NCI-H2171 treated with DMSO at 0.1 percent for 48 hours (cell line): ENCODE measurements around the gene KPNA3.
A peak's percentile ranks its signal among the peaks of the same experiment; 100 is the strongest.
"Not testable (repeated sequence)": the region's sequence is repeated elsewhere in the genome, so short reads cannot be mapped to it uniquely, and the experiment has no call there.

ENCODE experiments used
- DNase-seq: peaks from one replicate; lab custom pipeline; 2025; lab: John Stamatoyannopoulos, UW

KPNA3 gene, protein sequence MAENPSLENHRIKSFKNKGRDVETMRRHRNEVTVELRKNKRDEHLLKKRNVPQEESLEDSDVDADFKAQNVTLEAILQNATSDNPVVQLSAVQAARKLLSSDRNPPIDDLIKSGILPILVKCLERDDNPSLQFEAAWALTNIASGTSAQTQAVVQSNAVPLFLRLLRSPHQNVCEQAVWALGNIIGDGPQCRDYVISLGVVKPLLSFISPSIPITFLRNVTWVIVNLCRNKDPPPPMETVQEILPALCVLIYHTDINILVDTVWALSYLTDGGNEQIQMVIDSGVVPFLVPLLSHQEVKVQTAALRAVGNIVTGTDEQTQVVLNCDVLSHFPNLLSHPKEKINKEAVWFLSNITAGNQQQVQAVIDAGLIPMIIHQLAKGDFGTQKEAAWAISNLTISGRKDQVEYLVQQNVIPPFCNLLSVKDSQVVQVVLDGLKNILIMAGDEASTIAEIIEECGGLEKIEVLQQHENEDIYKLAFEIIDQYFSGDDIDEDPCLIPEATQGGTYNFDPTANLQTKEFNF

DNA sequence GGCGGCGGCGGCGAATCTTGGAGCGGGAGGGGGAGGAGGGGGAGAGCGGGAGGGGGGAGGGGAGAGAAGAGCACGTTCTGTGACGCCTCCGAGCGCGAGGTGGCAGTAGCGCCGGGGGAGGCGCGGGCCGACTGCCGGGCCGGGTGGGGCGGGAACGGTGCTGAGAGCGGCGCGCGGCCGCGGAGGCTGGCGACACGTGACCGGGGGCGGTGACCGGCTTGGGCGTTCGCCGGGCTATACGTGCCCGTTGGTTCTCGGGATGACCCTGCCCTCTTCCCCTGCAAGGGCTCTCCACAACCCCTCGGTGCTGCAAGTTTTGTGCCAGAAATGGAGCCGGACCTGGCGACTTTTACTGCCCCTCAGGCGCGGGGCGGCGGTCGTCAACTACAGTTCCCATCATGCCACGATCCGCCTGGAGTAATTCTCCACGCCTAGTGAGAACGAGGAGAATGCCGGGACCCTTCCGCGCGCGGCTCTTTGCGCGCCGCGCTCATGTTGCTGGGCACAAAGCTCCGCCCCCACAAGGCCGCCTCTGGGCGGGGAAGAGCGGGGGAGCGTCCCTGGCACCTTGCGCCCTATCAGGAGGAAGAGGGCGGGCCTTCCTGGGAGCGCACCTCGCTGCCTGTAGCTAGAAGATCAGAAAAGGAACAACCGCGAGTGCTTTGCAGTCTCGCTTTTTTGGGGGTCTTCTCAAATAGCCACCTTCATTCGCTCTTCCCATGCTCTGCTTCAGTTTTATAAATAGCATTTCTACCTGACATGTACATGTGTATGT, at the start of gene KPNA3:
TSS of gene KPNA3 (minus strand) at position 133 of the 775 bp plus-strand sequence. CDS start 176 bp downstream, outside the sequence.
- peak; percentile 97 for DNase-seq

- DNase-seq: no peak
Measured at GRCh38 chr13:49841964-49842363, 49.5 kb upstream of the KPNA3 start.

DNA sequence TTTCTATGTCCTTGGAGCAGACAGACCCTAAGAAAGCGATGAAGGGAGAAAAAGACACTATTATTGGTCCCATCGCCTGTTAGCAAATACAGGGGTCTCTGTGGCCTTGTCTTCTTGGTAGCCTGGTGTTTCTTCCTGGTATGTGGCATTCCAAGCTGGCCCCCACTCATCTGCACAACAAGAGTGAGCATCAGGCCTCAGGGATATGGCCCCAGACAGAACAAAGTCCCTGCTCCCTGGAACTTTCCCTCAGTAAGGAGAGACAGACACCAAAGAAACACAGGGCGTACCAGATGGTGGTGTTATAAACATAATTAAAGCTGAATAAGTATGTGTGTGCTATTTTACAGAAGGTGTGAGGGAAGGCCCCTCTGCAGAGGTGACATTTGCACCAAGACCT, 48.2 kb upstream of the KPNA3 start:
- peak; percentile 58 for DNase-seq

DNA sequence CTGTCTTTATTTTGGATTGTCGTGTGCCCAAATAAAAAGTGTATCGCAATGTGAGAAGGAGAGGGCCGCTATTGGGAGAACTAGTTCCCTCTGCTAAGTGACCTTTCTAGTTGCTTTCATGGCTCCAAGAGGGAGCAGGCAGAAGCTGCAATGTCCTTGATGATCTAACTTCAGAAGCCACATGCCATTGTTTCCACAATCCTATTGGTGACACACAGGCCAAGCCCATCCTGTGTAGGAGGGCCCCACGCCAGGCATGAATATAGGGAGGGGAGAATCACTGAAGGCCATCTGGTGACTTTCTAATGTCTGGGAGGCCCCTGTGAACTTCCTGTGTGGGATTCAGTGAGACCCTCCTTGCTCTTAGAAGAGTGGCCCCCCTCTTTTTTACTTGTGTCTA, 47.8 kb upstream of the KPNA3 start:
- DNase-seq: peak; percentile 37

DNA sequence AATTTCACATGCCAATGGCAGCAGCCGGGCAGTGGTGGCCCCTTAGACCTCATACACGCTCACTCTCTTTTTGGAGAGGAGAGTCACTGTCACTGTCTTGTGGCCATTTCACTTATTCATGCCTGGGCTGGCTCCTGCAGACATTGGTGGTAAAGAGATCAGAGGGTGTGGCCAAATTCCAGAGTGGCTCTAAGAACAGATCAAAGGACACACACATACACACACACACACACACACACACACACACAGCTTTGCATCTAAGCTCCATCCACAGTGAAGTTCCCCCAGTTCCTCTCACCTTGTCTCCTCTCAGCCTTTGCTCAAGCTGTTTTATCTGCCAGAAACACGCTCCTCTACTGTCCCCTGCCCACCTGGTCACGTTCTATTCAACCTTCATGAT, 46.5 kb upstream of the KPNA3 start:
- DNase-seq: no peak

DNA sequence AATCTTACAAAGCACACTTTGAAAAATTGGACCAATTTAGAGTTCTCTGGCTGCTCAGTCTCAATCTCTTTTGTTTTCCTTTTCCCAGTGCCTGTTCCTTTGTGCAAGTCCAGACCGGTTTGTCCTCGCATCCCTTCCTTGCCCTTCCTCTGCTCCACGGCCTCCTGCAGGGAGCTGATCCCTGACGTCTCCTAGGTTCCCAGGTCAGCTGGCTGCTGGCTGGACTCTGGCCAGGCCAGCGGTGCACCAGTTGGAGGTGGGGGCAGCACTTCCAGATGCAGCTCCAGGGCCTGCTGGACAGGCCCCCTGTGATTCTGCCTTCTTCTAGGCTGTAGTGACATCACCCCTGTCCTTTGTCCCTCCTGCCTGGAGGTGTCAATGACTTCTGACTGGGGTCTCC, 44.0 kb upstream of the KPNA3 start:
- DNase-seq: no peak

DNA sequence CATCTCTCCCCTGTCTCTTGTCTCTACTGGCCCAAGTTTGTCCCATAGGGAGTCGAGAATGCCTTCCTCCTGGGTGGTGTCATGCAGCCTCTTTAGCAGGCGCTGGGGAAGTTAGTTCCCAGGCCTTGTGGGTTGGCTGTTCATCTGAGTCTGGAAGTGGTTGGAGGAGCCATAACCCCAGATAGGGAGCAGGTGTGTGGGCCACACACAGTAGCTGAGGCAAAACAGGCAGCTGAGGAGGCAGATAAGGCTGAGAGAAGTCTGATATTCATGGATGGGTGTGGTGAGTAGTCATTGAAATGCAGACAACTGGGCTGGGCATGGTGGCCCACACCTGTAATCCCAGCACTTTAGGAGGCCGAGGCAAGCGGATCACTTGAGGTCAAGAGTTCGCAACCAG, 40.9 kb upstream of the KPNA3 start:
- no peak for DNase-seq

GRCh38 chr13:49831455-49831854, 39.0 kb upstream of the KPNA3 start:
- no peak for DNase-seq

DNA sequence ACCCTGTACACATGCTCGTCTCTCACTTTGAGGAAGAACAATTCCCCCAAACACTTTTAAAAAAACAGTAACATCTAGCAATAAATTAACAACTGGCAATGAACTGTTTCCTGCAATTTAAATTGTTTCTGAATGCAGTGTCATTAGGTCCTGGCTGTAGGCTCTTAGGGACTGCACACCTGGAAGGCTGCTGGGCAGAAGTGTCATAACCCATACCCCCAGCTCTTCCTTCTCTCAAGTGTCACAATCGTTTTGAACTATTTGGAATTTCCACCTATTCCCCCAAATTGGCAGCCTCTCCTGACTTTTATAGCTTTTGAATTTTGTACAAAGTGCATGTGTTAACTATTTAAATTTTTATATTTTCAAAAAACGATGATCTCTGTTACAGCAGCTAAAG, 38.2 kb upstream of the KPNA3 start:
- no peak for DNase-seq

GRCh38 chr13:49829715-49830114, 37.2 kb upstream of the KPNA3 start:
- no peak for DNase-seq

DNA sequence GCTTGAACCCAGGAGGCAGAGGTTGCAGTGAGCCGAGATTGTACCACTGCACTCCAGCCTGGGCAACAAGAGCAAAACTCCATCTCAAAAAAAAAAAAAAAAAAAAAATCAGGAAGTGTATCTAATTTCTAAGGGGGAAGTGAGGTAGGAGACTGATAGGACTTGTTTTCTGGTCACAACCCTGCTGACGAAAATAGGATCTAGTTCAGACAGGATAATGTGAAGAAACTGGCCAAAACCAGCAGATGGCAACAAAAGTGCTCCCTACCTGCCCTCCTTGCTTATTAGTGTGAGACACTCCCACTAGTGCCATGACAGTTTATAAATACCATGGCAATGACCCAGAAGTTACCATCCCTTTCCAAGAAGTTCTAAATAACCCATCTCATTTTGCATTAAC, 36.0 kb upstream of the KPNA3 start:
- peak; percentile 24 for DNase-seq

DNA sequence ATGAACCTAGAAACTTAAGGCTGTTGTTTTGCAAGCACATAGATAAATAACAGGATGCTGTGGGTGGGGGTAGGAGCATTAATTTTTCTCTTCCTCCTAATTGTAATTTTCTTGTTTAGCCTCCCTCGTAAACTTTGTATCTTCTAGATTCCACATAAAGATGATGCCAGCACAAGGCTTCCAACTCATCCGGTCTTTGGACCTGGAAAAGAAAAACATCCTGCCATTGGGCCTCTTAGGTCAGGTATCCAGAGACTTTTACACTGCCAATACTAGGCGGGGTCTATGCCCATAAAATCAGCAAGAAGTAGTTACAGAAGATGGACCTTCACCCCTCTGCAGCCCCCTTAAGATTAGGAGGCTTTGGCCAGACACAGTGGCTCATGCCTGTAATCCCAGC, 35.4 kb upstream of the KPNA3 start:
- no peak for DNase-seq

DNA sequence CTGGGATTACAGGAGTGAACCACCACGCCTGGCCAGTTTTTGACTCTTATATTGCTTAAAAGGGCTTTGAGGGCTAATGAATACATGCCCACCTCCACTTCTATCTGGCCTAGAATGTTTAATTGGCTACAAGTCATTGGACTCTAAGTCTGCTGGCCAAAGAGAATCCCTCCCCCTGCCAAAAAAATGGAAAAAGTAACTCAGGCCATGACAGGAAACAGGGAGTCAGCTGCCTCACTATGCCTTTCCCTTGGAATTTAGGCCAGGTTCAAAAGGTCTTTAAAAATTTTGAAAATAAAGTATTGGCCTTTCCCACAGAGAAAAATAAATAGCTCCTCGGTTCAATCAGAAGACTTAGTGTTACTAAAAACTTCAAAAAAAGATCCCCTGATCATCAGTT, 34.9 kb upstream of the KPNA3 start:
- DNase-seq: no peak

DNA sequence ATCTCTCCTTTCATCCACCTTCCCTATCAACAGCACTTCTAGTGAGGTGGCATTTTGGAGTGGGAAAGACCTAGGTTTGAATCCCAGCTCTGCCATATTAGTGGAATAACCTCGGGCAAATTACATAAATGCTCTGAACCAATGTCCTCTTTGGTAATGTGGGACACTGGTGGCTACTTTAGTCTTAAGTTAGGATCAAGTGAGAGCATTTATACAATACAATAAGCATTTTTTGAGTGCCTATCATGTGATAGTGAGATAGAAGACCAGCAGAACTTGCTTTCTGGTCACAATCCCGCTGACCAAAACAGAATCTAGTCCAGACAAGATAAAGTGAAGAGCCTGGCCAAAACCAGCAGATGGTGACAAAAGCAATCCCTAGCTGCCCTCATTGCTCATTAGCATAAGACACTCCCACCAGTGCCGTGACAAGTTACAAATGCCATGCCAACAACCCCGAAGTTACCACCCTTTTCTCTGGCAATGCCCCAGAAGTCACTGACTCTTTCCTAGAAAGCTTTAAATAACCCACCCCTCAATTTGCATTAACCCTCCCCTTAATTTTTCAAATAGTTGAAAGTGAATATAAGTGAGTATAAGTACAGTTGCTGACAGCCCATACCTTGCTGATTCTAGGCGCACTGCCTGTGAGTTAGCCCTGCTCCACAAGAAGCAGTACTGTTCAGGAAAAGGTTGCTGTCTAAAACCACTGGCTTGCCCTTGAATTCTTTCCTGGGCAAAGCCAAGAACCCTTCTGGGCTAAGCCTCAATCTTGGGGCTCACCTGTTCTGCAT, 28.9 kb upstream of the KPNA3 start:
- DNase-seq: no peak

GRCh38 chr13:49820591-49821215, 28.2 kb upstream of the KPNA3 start:
- DNase-seq: no peak

DNA sequence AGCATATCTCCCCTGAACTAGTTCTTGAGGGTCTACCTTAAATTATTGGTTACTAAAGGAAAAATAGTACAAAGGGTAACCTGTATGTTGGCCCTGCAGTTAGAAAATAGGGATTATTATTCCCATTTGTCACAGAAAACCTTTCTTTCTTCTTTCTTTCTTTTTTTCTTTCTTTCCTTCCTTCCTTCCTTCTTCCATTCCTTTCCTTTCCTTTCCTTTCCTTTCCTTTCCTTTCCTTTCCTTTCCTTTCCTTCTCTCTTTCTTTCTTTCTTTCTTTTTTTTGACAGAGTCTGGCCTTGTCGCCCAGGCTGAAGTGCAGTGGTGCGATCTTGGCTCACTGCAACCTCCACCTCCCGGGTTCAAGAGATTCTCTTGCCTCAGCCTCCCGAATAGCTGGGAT, 23.6 kb upstream of the KPNA3 start:
- not testable (repeated sequence) for DNase-seq

DNA sequence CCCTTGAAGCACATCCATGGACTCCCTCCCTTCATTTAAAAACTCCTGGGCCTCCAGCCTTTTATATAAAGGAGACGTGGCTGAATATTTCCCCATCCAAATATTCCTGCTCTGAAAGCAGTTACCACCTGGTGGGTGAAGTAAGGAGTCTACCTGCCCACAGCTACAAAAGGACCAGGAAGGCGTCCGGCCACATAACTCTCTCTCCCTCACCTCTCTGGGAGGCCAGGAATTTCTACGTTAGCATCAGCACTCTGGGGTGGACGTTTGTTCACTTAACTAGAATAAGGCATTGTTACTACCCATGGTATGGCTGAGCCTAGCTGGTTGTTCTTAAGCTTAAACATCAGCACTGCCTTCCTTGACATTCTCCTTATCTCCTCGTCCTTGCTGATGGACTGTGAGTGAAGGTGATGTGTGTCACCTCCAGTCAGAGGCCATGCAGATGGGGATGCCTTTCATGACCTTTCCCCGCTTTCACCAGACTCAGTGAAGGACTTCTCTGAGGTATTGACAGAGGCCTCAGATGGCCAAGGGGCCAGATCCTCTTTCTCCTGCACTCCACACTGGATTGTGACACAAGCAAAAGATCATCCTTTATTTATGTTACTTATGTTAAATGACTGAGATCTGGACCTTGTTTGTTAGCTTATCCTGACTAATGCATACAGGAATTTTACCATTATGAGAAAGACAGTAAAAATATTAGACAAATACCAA, 22.2 kb upstream of the KPNA3 start:
- DNase-seq: no peak

GRCh38 chr13:49812812-49813211, 20.3 kb upstream of the KPNA3 start:
- no peak for DNase-seq

DNA sequence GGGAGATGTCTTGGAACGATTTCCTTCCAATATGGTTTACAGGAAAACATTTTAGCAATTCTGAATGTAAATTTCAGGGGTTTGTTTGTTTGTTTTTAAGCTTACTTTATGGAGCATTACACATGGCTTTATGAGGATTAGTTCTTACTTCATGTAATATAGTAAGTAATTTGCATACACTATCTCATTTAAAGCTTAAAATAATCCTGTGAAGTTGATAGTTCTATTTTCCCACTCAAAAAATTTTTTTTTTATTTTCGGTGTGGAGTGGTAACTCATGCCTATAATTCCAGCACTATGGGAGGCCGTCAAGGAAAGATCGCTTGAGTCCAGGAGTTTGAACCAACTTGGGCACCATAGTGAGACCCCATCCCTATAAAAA, 19.0 kb upstream of the KPNA3 start:
- DNase-seq: no peak

DNA sequence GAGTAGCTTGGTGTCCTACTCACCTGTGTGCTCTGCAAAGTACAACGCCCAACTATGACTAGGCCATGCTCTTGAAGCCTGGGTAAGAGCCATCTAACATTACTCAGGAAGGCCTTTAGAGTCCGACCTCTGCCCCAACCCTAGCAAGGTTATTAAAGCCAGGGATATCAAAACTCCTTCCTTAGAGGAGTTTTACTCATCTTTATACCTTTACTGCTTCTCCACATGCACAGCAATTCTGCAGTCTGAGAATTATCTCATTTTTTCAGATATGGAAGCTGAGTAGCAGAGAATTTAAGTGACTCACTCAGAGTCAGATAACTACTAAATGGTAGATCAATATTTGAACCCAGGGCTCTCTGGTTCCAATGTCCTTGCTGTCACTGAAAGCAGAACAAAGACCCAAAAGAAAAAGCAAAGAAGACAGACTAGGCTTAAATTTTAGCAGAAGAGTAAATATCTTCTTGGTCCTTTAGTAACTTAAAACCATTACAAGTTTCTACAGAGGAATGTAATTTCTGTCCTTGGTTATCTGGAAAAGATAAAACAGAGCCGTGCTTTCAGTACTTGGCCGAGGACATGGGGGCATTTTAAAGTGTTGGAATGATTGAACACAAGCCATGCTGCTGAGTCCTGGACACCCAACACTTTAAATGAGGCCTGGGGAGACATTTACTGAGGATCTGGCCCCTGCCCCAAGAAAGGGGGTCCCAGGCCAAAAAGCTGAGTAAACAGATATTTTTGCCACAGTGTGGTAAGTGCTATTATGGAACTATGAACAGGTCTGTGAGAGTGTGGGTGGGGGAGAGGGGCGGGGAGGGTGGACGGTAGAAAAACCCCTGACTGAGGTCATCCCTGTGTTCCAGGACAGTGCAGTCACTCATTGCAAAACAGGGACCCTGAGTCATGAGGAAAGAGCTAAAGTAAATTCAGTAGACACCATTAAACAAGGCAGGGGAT, 18.4 kb upstream of the KPNA3 start:
- no peak for DNase-seq
